HL-60/S4 treated with retinoic acid at 250 ng/mL for 4 days and 3 days (cell line): ENCODE measurements around the gene NUCKS1.

ENCODE experiments used
- in situ Hi-C: fragments of 300-500 bp; cut with MboI; formaldehyde crosslinking; loops from 2 replicates; pipeline ENCODE4 v1.7.0; 2022; ENCODE audit warnings: low sequenced_read_pairs

Gene NUCKS1

DNA sequence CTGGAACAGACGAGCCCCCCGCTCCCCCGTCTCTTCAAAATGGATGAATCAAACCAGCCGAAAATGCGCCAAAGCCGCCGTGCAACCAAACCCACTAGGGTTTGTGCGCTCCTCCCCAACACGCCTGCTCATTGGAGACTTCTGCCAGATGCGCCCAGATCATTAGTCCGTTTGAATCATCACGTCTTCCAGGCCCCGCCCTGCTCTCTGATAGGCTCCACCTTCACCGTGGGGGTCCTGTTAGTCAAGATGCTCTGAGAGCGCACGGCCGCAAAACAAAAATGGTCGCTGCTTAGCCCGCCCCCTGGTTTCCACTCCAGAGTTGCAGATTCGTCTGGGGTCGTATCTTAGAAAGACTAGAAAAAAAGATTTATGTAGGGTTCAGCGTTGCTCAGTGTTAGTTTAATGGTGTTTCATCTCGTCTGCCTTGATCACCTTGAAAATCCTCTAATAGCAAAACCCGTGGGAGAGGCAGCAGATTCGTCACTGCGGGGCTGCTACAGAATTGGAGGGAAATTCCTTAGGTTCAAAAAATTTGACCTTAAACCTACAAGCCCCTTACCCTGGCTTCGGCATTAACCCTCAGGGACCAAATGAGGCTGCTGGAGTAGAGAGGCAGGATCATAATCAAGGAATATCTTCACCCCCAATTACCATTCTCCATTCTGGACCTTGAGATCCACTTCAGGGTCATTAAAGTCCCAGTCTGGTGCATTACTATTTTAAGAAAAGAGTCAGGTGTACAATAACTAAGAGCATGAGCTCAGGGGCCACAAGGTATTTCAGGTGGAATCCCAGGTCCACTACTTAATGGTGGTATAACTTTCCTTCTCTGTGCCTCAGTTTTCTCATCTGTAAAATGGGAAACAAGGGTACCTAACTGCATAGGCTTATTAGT, at the start of gene NUCKS1:
TSS of gene NUCKS1 (minus strand) at position 45 of the 898 bp plus-strand sequence. CDS start 209 bp downstream, outside the sequence.
- in situ Hi-C loops, result no loop called here

DNA sequence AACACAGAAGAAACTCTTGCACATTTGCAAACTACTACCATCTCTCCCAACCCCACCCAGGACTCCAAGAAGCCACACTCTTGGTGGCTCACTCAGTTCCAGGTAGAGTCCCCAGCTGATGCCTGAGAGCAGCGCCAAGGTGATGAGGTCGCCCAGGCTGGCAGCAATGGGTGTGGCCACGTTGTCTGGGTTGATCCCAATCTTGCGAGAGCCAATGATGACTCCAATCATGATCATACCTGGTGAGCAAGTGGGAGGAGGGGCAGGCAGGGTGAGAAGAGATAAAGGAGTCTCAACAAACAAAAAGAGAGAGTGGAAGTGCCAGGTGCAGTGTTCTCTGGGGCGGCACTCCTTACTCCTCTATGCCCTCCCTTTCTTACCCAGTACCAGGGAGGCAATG, 48.6 kb upstream of the NUCKS1 start:
- in situ Hi-C loops, result loop anchor here (25.0 kb wide), 1 partner anchor 314 kb away; the partner anchor contains the start of gene AVPR1B

- in situ Hi-C loops, result loop anchor here (25.0 kb wide), 1 partner anchor 315 kb away; the partner anchor contains the start of gene AVPR1B
Observed at GRCh38 chr1:205797168-205797567, 47.2 kb upstream of the NUCKS1 start.

- in situ Hi-C loops, result loop anchor here (25.0 kb wide), 1 partner anchor 318 kb away; the partner anchor contains the start of gene AVPR1B
Observed at GRCh38 chr1:205794011-205794730, 44.2 kb upstream of the NUCKS1 start.

DNA sequence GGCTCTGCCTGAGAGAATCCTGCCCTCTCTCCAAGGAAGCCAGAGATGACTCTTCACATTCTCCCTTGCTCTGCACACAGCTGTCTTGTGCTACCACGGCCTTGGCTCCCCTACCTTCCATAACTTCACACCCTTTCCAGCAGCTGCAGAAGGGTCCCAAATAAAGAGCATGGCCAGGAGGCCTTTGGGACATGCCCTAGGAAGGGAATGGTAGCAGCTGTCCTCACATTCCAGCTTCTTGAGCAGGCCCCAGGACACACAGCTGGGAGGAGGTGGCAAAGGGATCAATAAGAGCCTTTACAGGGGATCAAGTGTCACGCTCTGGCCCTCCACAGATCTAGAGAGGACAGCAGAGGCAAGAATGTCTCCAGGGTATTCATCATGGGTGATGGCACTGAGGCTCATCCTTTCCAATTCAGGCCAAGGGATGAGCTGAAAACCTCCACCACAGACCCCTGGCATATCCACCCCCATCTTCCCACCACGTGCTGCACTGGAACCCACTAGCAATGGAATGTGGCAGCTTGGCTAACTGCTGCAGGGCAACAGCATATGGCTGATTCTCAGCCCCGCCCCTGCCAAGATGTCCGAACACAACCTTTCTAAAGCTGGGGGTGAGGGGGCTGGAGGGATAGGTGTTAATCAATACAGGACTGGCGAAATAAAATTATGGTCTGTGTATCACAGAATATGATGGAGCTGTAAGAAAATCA, 43.1 kb upstream of the NUCKS1 start:
- in situ Hi-C loops, result loop anchor here (25.0 kb wide), 1 partner anchor 319 kb away; the partner anchor contains the start of gene AVPR1B

- in situ Hi-C loops, result loop anchor here (25.0 kb wide), 1 partner anchor 320 kb away; the partner anchor contains the start of gene AVPR1B
Observed at GRCh38 chr1:205792481-205792881, 42.5 kb upstream of the NUCKS1 start.

DNA sequence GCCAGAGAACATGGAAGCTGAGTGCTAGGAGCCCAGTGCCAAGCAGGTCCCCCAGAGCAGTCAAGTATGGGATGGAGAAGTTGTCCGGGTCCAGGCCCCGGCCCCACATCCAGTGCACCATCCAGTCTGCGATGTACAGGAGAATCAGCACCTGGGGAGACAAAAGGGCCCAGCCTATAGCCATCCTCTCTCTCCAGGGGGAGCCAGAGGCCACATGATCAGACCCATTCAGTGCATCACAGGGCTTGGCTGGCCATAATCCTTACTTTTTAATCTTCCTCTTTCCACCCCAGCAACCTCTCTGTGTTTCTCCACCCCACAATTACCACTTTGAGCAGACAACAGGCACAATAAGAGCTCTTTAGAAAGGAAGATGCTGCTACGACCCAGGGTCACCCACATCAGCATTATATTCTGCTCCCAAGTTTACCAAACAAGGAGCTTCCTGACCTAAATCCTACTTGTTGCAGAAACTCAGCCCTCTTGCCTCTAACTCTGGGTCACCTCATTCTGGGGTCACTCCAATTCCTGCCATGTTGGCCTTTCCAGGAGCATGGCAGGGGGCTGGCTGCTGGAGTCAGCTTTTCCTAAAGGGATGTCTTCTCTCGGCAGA, 41.7 kb upstream of the NUCKS1 start:
- in situ Hi-C loops, result loop anchor here (25.0 kb wide), 1 partner anchor 321 kb away; the partner anchor contains the start of gene AVPR1B

DNA sequence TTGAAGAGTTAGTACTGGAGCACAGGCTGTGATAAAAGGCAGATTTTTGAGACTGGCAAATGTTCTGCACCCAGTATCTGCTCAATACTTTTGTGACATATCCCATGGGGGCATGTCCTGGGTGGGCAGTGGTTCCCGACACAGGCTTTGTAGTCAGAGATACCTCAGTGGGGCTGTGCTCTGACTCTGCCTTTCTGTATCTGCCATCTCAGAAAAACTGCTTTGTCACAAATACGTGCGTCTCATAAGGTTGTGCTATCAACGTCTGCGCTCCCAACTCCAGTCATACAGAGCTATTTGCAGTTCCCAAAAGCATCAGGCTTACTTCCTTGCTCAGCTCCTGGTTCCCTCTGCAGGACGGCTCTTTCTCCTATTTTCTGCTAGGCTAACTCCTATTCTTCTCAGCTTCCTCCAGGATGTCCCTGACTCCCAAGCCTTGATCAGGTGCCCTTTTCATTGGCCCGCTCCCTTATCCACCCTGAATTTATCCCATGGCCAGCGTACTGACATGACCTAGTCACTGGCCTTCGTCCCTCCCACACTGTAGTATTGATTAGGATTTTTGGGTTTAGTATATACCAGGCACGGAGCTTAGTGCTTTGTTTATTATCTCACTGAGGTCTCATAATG, 37.4 kb upstream of the NUCKS1 start:
- in situ Hi-C loops, result loop anchor here (10.0 to 25.0 kb wide), 2 partner anchors 197 to 325 kb away; partner anchors contain the start of gene AVPR1B

GRCh38 chr1:205786601-205787000, 36.6 kb upstream of the NUCKS1 start:
- in situ Hi-C loops, result loop anchor here (10.0 to 25.0 kb wide), 2 partner anchors 198 to 326 kb away; partner anchors contain the start of gene AVPR1B

DNA sequence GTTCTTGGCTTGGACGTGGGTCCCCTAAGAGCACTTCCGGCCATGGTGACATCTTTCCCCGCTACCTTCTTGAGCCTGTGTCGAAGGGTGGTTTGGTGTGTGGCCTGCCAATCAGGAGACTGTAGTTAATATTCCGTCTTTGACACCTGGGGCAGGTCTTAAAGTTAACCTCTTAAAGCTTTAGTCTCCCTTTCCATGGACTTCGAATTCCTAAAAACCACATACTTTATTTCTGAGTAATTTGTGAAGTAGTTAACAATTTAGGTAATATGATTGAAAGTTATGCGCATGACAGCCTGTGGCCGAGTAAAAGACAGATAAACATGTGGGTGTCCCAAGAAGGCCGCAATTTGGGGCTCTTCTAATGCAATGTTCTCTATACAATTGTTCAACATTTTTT, 35.5 kb upstream of the NUCKS1 start:
- in situ Hi-C loops, result loop anchor here (10.0 to 25.0 kb wide), 2 partner anchors 199 to 327 kb away; partner anchors contain the start of gene AVPR1B

DNA sequence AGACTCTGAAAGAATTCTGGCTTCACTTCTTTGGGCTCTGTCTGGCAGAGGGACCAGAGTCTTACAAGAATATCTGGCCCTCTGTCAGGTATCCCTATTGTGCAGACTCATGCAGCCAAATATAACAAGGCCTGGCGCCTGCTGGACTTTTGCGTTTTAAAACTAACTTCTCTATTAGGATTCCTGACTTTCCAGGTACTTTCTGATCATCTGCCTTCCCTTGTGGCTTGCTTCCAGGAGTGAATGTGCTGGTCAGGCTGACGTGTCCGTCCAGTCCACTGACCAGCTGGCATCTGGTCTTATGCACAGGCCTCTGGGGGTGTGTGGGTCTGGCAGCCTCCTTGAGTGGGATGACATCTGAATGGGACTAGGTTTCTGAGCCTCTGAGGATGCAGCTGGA, 33.9 kb upstream of the NUCKS1 start:
- in situ Hi-C loops, result loop anchor here (10.0 to 25.0 kb wide), 2 partner anchors 201 to 328 kb away; partner anchors contain the start of gene AVPR1B

DNA sequence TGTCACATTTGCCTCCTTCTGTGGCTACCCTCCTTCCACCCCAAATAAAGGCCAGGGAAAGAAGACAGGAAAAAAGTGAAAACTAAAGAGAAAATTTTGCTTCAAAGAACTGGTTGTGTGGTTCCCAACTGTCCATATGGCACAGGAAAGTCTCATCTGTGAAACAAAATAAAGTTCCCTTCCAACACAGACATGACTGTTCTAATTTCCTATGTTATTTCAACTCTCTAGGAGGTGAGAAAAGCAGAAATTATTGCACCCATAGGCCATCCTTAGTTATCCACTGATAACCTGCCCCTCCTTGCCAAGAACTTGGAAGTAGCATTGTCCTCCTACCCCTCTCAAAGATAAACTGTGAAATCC, 33.4 kb upstream of the NUCKS1 start:
- in situ Hi-C loops, result loop anchor here (10.0 to 25.0 kb wide), 2 partner anchors 201 to 329 kb away; partner anchors contain the start of gene AVPR1B

DNA sequence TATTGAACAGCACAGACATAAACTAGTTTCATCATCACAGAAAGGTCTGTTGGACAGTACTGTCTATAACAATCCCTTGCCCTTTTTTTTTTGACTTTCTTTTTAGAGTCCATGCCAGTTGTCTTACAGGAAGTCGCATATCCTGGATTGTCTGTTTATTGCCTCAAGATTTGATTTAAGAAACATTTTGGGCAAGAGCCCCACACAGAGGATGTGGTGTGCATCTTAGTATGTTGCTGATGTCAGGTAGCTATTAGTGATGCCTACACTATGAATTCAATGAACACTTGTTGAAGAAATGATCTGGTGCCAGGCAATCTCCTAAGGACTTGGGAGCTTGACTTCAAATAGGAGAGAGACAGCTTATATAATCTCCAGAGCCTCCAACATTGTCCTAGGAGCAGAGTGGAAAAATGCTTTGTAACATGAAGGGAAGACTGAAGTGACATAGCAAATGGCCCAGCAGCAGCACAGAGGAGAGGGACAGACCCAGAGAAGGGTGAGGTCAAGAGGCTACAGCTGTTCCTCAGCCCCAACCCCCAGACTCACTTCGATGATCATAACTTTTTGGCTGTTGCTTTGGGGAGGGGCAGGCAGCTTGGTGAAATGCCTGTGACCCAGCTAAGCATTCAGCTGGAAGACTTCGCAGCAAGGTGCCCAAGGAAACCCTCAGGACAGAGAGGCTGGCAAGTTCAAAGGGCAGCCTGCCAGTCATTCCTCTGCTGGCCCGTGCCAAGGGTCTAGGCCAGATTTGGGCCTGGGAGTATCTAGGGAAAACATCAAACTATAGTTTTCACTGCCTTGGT, 32.8 kb upstream of the NUCKS1 start:
- in situ Hi-C loops, result loop anchor here (10.0 to 25.0 kb wide), 2 partner anchors 202 to 329 kb away; partner anchors contain the start of gene AVPR1B

DNA sequence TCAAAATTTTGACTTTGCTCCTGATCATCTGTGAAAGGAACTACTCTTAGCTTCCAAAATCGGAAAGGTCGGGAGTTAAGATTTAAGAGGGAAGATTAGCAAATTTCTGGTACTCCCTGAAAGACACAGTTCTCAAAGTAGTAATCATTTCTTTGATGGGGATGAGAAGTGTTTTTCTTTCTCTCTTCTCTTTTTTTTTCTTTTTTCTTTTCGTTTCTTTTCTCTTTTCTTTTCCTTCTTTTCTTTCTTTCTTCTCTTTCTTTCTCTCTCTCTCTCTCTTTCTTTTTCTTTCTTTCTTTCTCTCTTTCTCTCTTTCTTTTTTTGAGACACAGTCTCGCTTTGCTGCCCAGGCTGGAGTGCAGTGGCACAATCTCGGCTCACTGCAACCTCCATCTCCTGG, 30.4 kb upstream of the NUCKS1 start:
- in situ Hi-C loops, result loop anchor here (10.0 to 25.0 kb wide), 2 partner anchors 204 to 332 kb away; partner anchors contain the start of gene AVPR1B

GRCh38 chr1:205777994-205778393, 28.0 kb upstream of the NUCKS1 start:
- in situ Hi-C loops, result loop anchor here (25.0 kb wide), 1 partner anchor 334 kb away; the partner anchor contains the start of gene AVPR1B

DNA sequence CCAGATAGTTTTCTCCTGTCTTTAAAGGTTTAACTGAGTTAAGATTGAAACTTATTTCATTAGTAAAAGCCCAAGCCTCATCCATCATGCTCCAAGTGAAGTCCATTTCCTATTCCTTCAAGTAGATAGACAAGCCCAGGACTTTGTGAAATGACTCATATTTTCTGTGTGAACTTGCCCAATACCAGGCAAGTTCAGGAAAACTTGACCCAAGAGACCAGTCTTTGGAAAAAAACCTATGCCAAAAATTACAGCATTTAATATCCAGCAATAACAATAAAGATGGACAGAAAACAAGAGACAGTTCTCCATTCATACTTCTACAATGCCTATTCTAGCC, 25.7 kb upstream of the NUCKS1 start:
- in situ Hi-C loops, result loop anchor here (25.0 kb wide), 1 partner anchor 337 kb away; the partner anchor contains the start of gene AVPR1B

GRCh38 chr1:205775015-205775716, 25.2 kb upstream of the NUCKS1 start, which contains the start of gene RAB29:
Gene RAB29 (minus strand): TSS chr1:205775482. CDS start chr1:205774956, 526 bp downstream.
- in situ Hi-C loops, result loop anchor here (25.0 kb wide), 1 partner anchor 337 kb away; the partner anchor contains the start of gene AVPR1B
